Mesendoderm (in vitro differentiated cells): ENCODE measurements around the gene KCNF1.

ENCODE experiments used
- DNase-seq: peaks from one replicate; pipeline ENCODE4 v3.0.0; 2013
- H2AK5ac ChIP-seq: 2 replicates; pipeline ENCODE4 v1.6.1; 2013; ENCODE audit warnings: low read length, inconsistent platforms
- H2BK120ac ChIP-seq: 2 replicates; pipeline ENCODE4 v1.6.1; 2013; ENCODE audit warnings: low read depth, mild to moderate bottlenecking, low read length, moderate library complexity, mixed read lengths
- H2BK15ac ChIP-seq: replicated peaks from 2 replicates; pipeline ENCODE4 v1.6.1; 2013; ENCODE audit warnings: low read depth, mild to moderate bottlenecking, moderate library complexity
- H2BK5ac ChIP-seq: 2 replicates; pipeline ENCODE4 v1.6.1; 2013; ENCODE audit warnings: low read length, inconsistent platforms
- H3K18ac ChIP-seq: 2 replicates; pipeline ENCODE4 v1.6.1; 2013; ENCODE audit warnings: mild to moderate bottlenecking, low read length, mixed read lengths
- H3K23ac ChIP-seq: one replicate; pipeline ENCODE4 v1.6.1; 2013; ENCODE audit warnings: low read length
- H3K27ac ChIP-seq: 2 replicates; pipeline ENCODE4 v1.5.1; 2013; ENCODE audit warnings: low read depth, mild to moderate bottlenecking, inconsistent platforms, low read length, moderate library complexity
- H3K27me3 ChIP-seq: 2 replicates; pipeline ENCODE4 v1.6.1; 2013; ENCODE audit warnings: low read length, control low read depth, mild to moderate bottlenecking, inconsistent platforms; ENCODE audit not compliant: insufficient read depth, poor library complexity
- H3K36me3 ChIP-seq: 2 replicates; pipeline ENCODE4 v1.6.1; 2013; ENCODE audit warnings: low read length, inconsistent platforms; ENCODE audit not compliant: control insufficient read depth, insufficient read depth
- H3K4ac ChIP-seq: one replicate; pipeline ENCODE4 v1.6.1; 2013; ENCODE audit warnings: low read depth, mild to moderate bottlenecking, low read length, moderate library complexity
- H3K4me1 ChIP-seq: 2 replicates; pipeline ENCODE4 v1.6.1; 2013; ENCODE audit warnings: low read depth, low read length, inconsistent platforms; ENCODE audit not compliant: control insufficient read depth
- H3K4me2 ChIP-seq: 2 replicates; pipeline ENCODE4 v1.6.1; 2013; ENCODE audit warnings: low read length
- H3K4me3 ChIP-seq: 2 replicates; pipeline ENCODE4 v1.5.1; 2013; ENCODE audit warnings: mild to moderate bottlenecking, low read length
- H3K56ac ChIP-seq: one replicate; pipeline ENCODE4 v1.6.1; 2013; ENCODE audit warnings: low read length
- H3K79me1 ChIP-seq: 2 replicates; pipeline ENCODE4 v1.6.1; 2013; ENCODE audit warnings: low read length, inconsistent platforms
- H3K79me2 ChIP-seq: 2 replicates; pipeline ENCODE4 v1.6.1; 2013; ENCODE audit warnings: mild to moderate bottlenecking, low read length; ENCODE audit not compliant: control insufficient read depth, insufficient read depth
- H3K9ac ChIP-seq: 2 replicates; pipeline ENCODE4 v1.6.1; 2013; ENCODE audit warnings: low read length, inconsistent platforms
- H4K5ac ChIP-seq: one replicate; pipeline ENCODE4 v1.6.1; 2013; ENCODE audit warnings: low read length
- H4K8ac ChIP-seq: one replicate; pipeline ENCODE4 v1.6.1; 2013; ENCODE audit warnings: low read depth, mild to moderate bottlenecking, control low read depth, low read length, moderate library complexity
- WGBS: extraction: QIAGEN DNeasy Blood & Tissue Kit; methylation state at CpG from one replicate; pipeline ENCODE4 v1.1.7; 2013; ENCODE audit warnings: low lambda C conversion rate, missing lambda C conversion rate; ENCODE audit not compliant: insufficient coverage; ENCODE audit errors: extremely low coverage; 5-methylcytosine and 5-hydroxymethylcytosine counted together

Gene KCNF1

DNA sequence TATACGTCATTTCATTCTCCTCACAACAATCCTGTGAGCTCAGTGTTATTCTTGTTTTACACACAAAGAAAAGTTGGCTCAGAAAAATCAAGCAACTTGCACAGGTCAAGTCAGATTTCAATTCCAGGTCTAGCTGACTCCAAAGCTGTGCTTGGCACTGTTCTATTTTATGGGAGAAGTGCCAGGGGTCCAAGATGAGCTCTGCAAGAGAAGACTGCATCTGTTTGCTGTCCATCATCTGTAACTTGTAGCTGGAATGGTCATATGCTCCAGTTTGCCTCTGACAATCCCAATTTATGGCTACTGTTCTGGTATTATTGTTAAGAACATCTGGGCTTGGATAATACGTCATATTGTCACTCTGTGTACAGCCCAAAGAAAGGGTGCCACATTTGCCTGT, 28.9 kb downstream of the KCNF1 start:
- Histone ChIP-seq H3K27ac (no peak overlapping the region), H3K23ac (no peak overlapping the region), H3K4ac (no peak overlapping the region), H2BK120ac (no peak overlapping the region), H3K9ac (no peak overlapping the region), H3K79me2 (no peaks in the 10 kb centered on the region), H3K27me3 (no peaks in the 10 kb centered on the region), H2AK5ac (no peak overlapping the region), H4K8ac (no peak overlapping the region), H2BK15ac (no peak overlapping the region), H3K56ac (no peak overlapping the region), H4K5ac (no peak overlapping the region), H3K36me3 (no peaks in the 10 kb centered on the region), H2BK5ac (no peak overlapping the region), H3K4me3 (no peak overlapping the region), H3K4me1 (peaks cover 2% of the 10 kb centered on the region), H3K79me1 (no peaks in the 10 kb centered on the region), H3K4me2 (no peak overlapping the region), H3K18ac (no peak overlapping the region)
- no CpG with 5 or more reads among the region's 2 CpGs for WGBS
- no peak for DNase-seq

- Histone ChIP-seq H2AK5ac (no peak overlapping the region), H2BK120ac (no peak overlapping the region), H2BK15ac (no peak overlapping the region), H3K4me3 (no peak overlapping the region), H3K79me2 (no peaks in the 10 kb centered on the region), H3K36me3 (no peaks in the 10 kb centered on the region), H3K9ac (no peak overlapping the region), H3K18ac (no peak overlapping the region), H3K4me2 (no peak overlapping the region), H3K27ac (no peak overlapping the region), H3K56ac (no peak overlapping the region), H3K4me1 (no peaks in the 10 kb centered on the region), H3K4ac (no peak overlapping the region), H4K5ac (no peak overlapping the region), H3K79me1 (no peaks in the 10 kb centered on the region), H3K23ac (no peak overlapping the region), H2BK5ac (no peak overlapping the region), H3K27me3 (no peaks in the 10 kb centered on the region), H4K8ac (no peak overlapping the region)
- WGBS = no CpG with 5 or more reads among the region's 3 CpGs
- DNase-seq = no peak
These were observed 29.6 kb downstream of the KCNF1 start for GRCh38 chr2:10941383-10941782.

DNA sequence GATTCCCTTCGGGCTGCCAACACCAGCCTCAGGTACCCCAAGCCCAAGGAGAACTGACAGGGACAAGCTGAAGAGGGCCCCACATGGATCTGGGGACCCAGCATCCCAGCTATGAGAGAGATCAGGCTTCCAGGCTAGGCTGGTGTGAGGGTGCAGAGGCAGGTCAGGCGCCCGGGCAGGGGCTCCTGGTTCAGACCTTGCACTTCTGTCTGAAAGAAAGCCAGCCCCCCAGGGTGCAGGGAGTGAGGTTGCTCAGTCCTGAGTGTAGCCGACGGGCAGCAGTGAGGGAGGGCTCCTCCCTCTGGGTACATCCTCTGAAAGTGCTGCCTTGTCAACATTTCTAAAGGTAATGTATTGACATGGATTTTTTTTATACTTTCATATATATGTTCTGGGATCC, 33.1 kb downstream of the KCNF1 start:
- Histone ChIP-seq H3K4ac (no peak overlapping the region), H2BK5ac (no peak overlapping the region), H3K27ac (no peak overlapping the region), H3K4me3 (no peak overlapping the region), H3K23ac (no peak overlapping the region), H3K36me3 (no peaks in the 10 kb centered on the region), H4K5ac (no peak overlapping the region), H4K8ac (no peak overlapping the region), H2BK15ac (no peak overlapping the region), H3K79me2 (no peaks in the 10 kb centered on the region), H3K27me3 (no peaks in the 10 kb centered on the region), H3K4me1 (no peaks in the 10 kb centered on the region), H3K4me2 (no peak overlapping the region), H2BK120ac (no peak overlapping the region), H3K79me1 (no peaks in the 10 kb centered on the region), H3K9ac (no peak overlapping the region), H3K18ac (no peak overlapping the region), H3K56ac (no peak overlapping the region), H2AK5ac (no peak overlapping the region)
- DNase-seq = no peak
- no CpG with 5 or more reads among the region's 5 CpGs for WGBS

- no CpG with 5 or more reads among the region's 6 CpGs for WGBS
- no peak overlapping the region for H3K56ac ChIP-seq
- H3K23ac ChIP-seq = no peak overlapping the region
- H3K4me3 ChIP-seq = no peak overlapping the region
- H3K4ac ChIP-seq = no peak overlapping the region
- no peak overlapping the region for H3K27ac ChIP-seq
- no peak overlapping the region for H2BK120ac ChIP-seq
- no peaks in the 10 kb centered on the region for H3K36me3 ChIP-seq
- no peak overlapping the region for H3K18ac ChIP-seq
- H2AK5ac ChIP-seq = no peak overlapping the region
- H3K27me3 ChIP-seq = no peaks in the 10 kb centered on the region
- no peaks in the 10 kb centered on the region for H3K79me2 ChIP-seq
- H3K4me1 ChIP-seq = no peaks in the 10 kb centered on the region
- no peak overlapping the region for H2BK15ac ChIP-seq
- no peak overlapping the region for H4K8ac ChIP-seq
- H3K9ac ChIP-seq = no peak overlapping the region
- no peak overlapping the region for H3K4me2 ChIP-seq
- H3K79me1 ChIP-seq = no peaks in the 10 kb centered on the region
- H4K5ac ChIP-seq = no peak overlapping the region
- DNase-seq = no peak
- H2BK5ac ChIP-seq = no peak overlapping the region
These were observed 34.7 kb downstream of the KCNF1 start for GRCh38 chr2:10946394-10946793.

GRCh38 chr2:10947005-10947440, 35.3 kb downstream of the KCNF1 start:
- H3K4ac ChIP-seq = no peak overlapping the region
- H3K4me2 ChIP-seq = no peak overlapping the region
- no peak overlapping the region for H3K56ac ChIP-seq
- H4K8ac ChIP-seq = no peak overlapping the region
- no peak overlapping the region for H4K5ac ChIP-seq
- no peaks in the 10 kb centered on the region for H3K79me1 ChIP-seq
- no peaks in the 10 kb centered on the region for H3K4me1 ChIP-seq
- H2AK5ac ChIP-seq = no peak overlapping the region
- H3K9ac ChIP-seq = no peak overlapping the region
- H2BK120ac ChIP-seq = no peak overlapping the region
- H3K4me3 ChIP-seq = no peak overlapping the region
- no CpG with 5 or more reads among the region's 10 CpGs for WGBS
- H3K18ac ChIP-seq = no peak overlapping the region
- H3K36me3 ChIP-seq = no peaks in the 10 kb centered on the region
- no peak for DNase-seq
- no peak overlapping the region for H2BK5ac ChIP-seq
- H3K79me2 ChIP-seq = no peaks in the 10 kb centered on the region
- no peak overlapping the region for H3K23ac ChIP-seq
- H3K27ac ChIP-seq = no peak overlapping the region
- H2BK15ac ChIP-seq = no peak overlapping the region
- H3K27me3 ChIP-seq = no peaks in the 10 kb centered on the region

DNA sequence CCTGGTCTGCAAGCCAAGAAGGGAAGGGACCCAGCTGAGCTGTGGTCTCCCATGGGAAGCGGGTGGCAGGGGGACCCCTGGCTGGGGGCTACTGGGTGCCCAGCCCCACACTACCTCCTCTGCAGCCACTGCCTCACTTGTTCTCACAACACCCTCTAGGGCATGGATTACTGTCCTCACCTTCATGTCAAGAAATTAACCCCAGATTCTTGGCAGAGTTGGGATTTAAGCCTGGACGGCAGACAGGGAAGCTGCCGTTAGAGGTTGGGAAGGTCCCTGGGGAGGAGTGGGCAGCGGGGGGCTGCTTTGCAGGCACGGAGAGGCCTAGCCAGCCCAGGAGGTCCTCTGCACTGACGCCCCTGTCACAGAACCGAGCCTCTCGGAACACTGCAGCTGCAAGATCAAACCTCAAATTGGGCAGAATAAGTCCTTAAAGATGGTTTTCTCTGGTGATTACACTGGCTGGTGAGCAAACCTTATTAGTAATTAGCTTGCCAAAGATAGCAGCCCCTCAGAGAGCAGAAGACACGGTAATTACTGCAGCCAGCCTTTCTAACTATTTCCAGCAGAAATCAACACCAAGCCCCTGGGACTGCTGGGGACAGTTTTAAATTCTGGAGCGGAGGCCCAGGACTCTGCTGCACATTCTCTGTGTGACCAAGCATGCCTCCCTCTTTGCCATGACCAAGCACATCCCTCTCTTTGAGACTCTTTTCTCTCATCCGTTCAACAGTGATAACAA, 35.9 kb downstream of the KCNF1 start:
- Histone ChIP-seq H2BK120ac (no peak overlapping the region), H3K27ac (no peak overlapping the region), H3K4me2 (no peak overlapping the region), H2AK5ac (no peak overlapping the region), H2BK5ac (no peak overlapping the region), H3K4ac (no peak overlapping the region), H3K27me3 (no peaks in the 10 kb centered on the region), H2BK15ac (no peak overlapping the region), H3K79me2 (no peaks in the 10 kb centered on the region), H3K23ac (no peak overlapping the region), H4K5ac (no peak overlapping the region), H3K4me3 (no peak overlapping the region), H3K36me3 (no peaks in the 10 kb centered on the region), H3K18ac (no peak overlapping the region), H3K56ac (no peak overlapping the region), H4K8ac (no peak overlapping the region), H3K9ac (no peak overlapping the region), H3K4me1 (no peaks in the 10 kb centered on the region), H3K79me1 (no peaks in the 10 kb centered on the region)
- no peak for DNase-seq
- no CpG with 5 or more reads among the region's 11 CpGs for WGBS
